GM19328 (cell line): ENCODE data around the gene SYNPR.

Source experiments
- ATAC-seq: cut with Tn5 transposase; IDR thresholded peaks from one replicate; pipeline ENCODE4 v1.9.1; 2021; ENCODE audit warnings: mild to moderate bottlenecking, moderate library complexity; ENCODE audit not compliant: unreplicated experiment

The SYNPR gene

DNA sequence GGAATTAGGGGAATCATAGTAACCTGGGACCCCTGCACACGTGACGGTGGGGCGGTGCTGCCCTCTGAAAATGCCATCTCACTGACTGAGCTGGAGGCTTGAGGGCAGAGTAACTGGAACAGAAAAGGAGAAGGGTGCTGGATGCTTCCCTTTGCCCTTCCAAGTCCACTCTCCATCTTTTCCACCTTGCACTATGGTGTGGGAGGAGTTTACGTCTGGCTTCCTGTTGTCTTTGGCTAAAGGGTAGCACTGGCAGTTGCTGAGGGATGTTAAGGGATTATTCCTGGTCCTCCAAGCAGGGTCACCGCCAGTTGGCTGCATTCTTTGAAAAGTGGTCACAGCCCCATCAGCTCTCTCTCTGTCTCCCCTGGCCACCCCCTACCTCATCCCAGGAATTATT is 245.0 kb downstream of the SYNPR start:
- no peak for ATAC-seq

DNA sequence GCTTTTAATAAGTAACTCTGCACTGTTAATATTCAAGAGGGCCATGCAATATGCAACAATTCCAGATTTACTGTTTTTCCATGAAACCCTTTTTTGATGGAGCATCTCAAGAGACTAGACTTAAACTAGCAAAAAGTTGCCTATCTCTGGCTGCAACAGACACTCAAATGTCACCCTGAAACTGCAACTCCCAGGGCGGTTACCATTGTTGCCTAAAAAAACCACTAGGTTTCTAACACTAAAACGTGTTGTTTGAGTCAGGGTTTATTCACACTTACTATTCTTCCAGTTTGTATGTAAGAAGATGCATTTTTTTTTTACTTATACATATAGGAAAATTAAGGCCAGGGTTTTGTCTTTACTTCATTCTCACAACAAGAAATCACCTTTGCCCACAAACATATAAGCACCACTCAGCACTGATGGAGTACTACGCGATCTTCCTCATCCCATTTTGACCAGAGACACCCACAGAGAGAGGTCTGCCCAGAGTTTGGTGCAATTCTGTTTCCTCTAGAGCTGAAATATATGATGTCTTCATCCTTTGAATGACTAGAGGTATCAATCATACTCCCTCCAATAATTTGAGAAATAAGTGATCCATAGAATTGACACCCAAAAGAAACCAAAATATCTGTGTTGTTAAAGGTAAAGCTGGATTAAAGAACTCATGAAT is 250.4 kb downstream of the SYNPR start:
- ATAC-seq, result no peak

DNA sequence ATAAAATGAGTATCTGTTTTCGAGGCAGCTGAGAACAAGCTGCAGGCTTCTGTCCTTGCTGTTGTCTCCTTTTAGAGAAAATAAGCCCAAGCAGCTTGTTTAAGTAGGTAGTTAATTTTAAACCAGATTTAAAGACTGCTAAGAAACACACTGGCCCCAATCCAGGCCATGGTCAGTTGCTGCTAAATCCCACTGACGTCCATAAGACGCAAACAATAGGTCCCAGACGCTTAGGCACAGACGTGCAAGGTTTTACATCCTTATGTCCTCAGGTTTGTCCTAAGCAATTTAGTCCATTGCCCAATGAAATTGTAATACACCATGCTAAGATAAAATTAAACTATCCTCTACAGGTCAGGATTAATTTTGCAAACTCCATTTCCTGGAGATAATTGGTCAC is 254.4 kb downstream of the SYNPR start:
- no peak for ATAC-seq

DNA sequence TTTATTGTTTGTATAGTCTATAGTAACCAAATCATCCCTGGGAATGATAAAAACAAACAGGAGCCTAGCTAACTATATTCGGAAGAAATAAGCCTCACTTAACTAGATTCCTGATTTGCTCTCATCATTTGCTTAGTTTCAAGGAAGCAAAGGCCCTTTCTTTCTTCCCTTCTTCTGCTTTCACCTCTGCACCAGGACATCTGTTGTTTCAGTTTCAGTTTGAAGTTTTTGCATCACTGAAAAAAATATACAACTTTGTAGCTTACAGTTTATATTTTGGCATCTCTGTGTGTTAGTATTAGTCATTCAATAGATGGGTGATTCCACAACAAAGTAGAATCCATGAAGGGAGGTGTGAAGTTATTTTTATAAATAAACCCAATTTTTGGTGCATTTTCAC is 260.8 kb downstream of the SYNPR start:
- no peak for ATAC-seq

DNA sequence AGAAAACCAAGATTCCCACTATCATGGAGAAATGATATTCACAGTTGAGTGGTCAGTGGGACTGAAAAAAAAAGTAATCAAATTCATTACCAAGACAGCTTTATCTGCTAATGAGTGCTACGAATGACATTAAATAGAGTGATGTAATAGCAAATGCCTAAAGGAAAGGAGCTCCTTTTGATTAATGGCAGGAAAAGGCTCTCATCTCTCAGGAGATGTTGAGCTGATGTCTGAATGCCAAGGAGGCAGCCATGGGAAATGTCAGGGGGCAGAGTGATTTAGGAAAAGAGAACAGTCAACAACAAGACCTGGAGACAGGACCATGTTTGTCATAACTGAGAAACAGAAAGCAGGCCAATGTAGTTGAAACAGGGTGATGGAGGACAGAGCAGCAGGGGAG is 277.7 kb downstream of the SYNPR start:
- no peak for ATAC-seq

DNA sequence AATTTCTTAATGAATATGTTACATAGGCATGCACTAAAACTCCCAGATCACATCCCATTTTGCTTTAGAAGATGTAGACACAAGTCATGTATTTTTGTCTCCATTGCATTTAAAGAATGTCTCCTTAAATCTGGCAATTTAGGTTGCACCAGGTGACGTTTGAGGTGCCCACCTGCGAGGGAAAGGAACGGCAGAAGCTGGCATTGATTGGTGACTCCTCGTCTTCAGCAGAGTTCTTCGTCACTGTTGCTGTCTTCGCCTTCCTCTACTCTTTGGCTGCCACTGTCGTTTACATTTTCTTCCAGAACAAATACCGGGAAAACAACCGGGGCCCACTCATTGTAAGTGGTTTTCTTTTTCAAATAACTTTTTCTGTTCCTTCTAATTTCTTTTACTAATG is 278.3 kb downstream of the SYNPR start:
- ATAC-seq, result no peak

DNA sequence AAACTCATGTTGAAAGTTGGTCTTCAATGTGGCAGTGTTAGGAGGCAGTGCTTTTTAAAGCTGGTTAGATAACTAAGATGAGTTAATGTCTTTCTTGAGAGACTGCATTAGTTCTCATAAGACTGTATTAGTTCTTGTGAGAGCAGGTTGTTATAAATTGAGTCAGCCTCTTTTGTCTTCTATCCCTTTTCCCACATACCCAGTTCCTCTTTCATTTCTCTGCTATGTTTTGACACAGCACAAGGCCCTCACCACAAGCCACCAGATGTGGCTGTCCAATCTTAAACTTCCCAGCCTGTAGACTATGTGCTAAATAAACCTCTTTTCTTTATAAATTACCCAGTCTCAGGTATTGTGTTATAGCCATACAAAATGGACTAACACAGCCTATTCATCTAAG is 279.8 kb downstream of the SYNPR start:
- no peak for ATAC-seq

DNA sequence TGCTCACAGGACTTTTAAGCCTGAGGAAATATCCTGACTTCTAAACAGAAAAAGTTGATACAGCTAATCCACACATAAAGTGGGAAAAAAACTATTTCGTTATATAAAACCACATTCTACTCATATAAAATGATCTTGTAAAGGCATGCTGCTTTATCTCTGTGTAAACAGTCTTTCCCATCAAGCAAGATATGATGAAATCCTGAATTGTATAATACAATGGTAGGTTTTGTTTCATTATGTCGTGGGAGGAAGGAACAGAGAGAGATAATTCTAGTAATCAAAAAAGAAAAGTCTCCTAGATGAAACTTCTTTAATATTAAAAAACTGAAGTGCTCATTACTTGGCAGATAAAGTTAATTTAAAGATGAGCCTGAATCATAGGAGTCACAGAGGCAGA is 281.8 kb downstream of the SYNPR start:
- ATAC-seq, result no peak

DNA sequence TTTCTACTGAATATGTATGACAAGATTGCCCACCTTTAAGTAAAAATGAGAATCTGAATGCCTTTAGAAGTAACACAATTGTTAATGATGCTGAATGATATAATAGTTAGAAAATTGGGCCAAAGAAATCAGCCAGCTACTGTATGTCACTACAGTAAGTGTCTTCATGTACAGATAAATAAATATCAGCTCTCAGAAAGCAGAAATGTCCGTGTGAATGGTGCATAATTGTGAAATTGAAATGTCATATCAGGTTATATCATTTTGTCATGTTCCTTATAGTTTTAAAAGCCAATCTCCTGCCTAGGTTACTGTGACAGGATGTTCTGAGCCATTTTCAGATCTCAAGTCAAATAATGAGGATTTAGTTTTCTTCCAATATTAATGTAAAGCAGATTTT is 283.8 kb downstream of the SYNPR start:
- ATAC-seq, result no peak

DNA sequence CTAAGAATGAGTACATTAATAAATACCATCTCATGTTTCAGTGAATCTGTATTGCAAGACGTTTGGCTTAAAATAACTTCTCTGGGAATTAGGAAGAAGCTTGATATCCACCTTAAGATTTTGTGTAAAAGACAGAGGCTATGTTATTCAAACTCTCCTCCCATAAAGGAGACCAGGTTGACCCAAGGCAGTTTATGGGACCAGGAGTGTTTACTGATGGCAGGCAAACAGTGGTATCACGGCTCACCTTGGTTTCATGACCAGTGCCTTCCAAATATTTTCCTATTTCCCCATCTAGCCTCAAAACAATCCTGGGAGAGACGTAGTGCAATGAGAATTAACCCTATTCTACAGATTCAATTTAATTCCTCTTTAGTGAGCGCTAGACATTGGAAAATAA is 284.2 kb downstream of the SYNPR start:
- no peak for ATAC-seq

DNA sequence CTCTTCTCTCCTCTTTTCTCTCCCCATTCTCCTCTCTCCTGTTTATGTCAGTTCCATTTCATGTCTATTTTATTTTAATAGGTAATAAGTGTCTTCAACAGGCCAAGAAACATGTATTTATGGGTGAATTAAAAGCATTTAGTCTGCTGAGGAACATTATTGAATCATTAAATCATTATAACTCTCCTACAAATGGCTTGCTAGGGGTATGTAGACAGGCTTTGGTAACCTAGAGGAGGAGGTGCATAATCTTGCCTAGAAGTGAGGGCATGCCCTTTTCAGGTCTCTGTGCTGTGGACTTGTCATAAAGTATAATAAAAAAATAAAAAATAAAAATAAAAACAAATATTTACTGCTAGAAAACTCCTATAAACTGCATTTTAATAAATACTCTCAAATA is 285.5 kb downstream of the SYNPR start:
- ATAC-seq, result no peak

DNA sequence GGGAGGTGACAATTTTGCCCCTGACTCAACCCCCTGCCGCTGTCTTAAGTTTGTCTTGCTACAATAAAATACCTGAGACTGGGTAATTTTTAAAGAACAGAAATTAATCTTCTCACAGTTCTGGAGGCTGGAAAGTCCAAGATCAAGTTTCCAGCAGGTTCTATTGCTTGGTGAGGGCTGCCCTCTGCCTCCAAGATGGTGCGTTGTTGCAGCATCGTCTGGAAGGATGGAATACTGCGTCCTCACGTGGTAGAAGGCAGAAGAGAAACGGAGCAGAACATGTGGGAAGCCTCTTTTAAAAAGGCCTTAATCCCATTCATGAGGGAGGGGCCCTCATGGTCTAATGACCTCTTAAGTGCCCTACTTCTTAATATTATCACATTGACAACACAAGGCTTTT is 287.1 kb downstream of the SYNPR start:
- no peak for ATAC-seq

DNA sequence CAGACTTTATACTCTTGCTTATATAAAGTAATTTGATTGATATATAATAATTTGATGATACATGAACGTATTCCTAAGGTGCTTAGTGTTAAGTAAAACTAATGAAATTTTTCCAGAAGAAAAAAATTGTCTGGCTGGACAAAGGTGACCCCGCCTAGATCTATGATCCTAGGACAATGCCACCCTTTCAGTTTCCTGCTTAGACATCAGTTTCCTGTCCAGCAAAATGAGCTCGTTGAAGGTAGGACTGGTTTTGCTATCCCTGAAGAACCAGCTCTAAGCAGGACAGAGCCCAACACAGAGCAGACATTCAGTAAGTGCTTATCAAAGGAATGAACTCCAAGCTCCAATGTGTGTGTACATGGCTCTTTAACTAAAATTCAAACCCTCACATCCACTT is 293.6 kb downstream of the SYNPR start:
- no peak for ATAC-seq

DNA sequence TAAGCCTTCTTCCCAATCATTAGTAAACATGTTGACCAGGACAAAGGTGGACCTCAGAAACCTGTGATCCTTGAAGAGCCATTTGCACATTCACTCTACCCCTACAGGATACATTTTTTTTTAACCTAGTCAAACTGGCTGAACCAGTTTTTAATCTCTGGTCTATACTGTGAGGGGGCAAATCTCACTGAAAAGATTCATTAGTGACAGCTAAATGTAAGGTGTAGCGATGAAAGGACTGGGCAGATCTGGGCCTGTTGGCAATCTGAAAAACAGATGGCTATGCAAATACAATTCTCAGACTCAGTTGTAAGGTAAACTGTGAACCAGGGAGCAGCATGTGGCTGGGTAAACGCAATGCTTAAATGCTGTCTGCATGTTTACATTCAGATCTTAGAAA is 298.7 kb downstream of the SYNPR start:
- no peak for ATAC-seq

DNA sequence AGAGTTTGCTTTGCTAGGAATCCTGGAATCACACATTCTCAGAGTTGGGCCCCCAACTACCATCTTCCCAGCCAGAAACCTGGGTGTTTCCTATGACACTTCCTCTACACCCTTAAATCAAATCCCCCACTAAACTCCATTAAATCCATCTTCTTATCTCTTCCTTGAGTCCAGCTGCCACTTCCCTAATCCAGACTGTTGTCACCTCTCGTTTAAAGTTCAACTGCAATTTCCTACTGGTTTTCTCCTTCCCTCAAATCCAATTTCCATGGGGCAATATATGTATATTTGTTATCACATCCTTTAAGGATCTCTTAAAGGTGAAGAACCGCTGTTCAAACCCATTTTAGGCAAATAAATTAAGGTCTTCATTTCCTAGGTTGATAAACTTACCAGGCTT is 300.8 kb downstream of the SYNPR start:
- no peak for ATAC-seq

DNA sequence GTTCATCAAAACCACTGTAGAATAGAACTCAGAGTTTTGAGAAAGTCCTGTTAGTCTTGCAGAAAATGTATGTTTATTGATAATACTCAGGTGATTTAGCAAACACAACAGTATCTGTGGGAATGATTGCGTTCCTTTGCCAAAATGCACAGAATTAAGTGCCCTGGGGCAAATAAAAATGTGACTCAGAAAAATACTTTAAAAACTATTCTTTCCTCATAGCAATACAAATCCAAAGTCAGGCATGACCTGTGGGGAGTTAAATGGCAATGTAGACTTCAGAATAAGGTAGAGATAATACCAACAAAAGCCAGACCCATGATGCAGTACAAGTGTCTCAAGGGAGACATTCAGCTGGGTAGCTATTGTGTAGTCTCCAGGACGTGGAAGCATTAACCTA is 302.0 kb downstream of the SYNPR start:
- no peak for ATAC-seq

DNA sequence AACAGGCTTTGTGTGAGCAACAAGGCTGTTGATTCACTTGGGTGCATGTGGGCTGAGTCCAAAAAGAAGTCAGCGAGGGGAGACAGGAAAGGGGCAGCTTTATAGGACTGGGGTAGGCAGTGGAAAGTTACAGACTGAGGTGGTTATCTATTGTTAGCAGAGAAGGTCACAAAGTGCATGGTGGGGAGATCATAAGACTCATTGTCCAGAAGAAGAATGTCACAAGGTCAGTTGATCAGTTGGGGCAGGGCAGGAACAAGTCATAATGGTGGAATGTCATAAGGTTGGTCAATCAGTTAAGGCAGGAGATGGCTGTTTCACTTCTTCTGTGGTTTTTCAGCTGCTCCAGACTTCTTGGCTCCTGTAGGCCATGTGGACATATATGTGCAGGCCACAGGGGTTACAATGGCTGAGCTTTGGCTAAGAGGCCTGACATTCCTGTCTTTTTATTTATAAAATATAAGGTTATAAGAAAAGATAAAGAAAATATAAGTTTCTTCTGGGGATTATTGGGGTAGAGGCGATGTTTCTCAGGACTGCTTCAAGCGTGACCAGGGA is 304.9 kb downstream of the SYNPR start:
- no peak for ATAC-seq

DNA sequence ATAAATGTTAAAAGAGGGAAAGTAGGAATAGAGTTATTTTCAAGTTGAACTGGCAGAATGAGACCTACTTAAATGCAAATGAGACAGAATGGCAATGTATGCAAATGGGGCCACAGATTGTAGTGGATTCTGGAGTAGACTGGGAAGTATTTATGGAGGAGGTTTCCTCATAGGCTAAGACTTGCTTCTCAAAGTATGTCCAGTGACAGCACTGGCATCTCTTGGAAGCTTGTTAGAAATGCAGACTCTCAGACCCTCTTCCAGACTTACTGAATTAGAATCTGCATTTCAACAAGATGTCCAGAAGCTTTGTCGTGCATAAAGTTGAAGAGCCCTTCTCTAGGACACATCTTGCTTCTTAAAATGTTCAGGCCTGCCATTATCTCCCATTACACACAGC is 306.6 kb downstream of the SYNPR start:
- no peak for ATAC-seq

DNA sequence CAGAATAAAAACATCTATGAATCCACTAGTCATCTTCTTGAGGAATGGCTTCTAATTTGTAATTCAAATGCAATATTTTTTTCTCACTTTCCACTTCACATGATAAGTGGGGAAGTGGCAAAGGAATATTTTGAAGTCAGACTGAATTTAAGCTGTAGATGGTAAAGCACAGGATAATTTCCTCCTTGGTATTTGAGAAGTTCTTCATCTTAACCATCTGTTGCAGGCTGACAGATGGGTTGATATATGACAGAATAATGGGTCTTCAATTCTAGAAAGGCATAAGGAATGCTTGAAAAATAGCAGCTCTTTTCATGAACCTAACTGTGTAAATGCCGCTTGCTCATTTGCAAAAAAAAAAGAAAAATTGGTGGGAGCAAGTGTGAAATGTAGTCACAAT is 307.8 kb downstream of the SYNPR start:
- no peak for ATAC-seq

DNA sequence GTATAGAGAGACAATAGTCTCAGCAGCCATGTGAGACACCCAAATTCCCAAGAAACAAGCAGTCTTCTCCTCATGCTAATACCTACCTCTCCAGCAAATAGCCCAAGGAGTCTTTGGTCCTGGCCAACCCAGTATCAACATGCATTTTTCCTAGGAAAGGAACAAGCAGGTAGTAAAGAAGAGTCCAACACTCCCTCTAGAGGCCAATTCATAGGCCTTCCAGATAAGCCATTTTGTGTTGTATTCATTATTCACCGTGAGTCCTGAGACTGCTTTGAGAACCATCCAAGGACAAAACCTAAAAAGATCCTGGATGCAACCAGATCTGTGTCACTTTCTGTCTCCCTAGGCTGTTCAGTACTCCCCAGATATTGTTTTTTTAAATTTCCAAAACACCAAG is 310.8 kb downstream of the SYNPR start:
- no peak for ATAC-seq

DNA sequence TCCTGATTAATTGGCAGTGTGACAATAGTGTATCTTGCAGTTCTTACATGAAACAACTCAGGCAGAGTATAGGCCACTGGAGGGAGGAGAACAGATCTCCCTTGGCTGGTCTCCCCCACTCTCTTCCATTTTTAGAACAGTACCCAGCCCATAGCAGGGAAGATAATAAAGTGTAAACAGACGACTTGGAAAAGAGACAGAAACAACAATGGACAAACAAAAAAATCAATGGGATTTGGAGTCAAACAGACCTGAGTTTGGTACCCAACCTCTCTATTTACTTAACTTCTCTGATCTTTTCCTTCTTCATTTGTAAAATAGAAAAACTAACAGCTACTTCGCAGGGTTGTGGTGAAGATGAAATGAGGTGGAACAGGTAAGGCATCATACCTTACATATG is 315.7 kb downstream of the SYNPR start:
- ATAC-seq, result no peak

DNA sequence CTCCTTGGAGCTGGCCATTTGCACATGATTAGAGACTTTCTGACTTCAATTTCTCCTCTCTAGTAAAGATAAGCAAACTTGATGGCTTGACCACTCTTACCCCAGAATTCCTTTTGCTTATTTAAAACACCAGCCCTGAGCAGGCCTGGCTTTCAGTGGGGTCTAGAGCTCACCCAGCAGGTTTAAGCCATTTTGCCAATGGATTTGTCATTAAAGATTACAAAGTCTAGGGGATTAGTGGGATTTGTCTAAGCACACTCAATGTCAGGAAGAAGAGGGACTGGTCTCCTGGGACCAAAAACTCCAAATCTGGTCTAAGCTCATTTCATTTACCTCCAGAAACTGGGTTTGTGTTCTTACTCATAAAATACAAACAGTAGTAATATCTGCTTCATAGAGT is 317.1 kb downstream of the SYNPR start:
- no peak for ATAC-seq

DNA sequence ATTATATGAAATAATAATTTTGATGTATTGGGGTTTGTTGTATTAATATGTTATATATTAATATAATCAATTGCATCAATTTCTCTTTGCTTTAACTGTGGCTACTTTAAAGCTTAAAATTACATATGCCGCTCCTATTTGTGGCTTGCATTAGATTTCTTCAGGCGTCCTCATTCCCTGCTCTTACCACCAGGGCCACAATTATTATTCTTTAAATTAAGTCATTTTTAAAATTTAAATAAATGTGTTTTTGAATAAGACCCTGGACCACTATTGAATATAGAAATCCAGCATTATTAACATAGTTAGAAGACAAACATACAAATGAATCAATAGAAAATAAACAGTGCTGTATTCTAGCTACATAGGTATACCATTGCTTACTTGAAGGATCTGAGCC is 318.9 kb downstream of the SYNPR start:
- ATAC-seq, result no peak
